Endothelial cell of umbilical vein (primary cell): ENCODE measurements around the gene EIF4E1B. TPM values are rescaled to one million over a fixed set of nuclear protein-coding genes. Genes with fewer than 3 reads are reported as not detected.

Experiments used
- BruUV-seq: library from RNA; stranded (reverse); fragments of 400-500 nt; replicated peaks from 2 replicates; lab custom pipeline; 2021; lab: Mats Ljungman, UMichigan
- CTCF ChIA-PET: fragments of 300-600, 350-600 bp; sonication (Branson Sonifier 250); formaldehyde crosslinking; loops from one replicate; lab custom pipeline; 2021; ENCODE audit warnings: antibody characterized with exemption, inconsistent platforms; lab: Charles Lee
- POLR2A ChIA-PET: fragments of 300-600, 350-600 bp; sonication (Branson Sonifier 250); formaldehyde crosslinking; loops from one replicate; lab custom pipeline; 2021; ENCODE audit warnings: antibody characterized with exemption, inconsistent platforms; lab: Charles Lee
- DNase-seq: peaks from one replicate; pipeline ENCODE4 v3.0.0-alpha.2; 2011; ENCODE audit warnings: low read depth, low spot score
- FAIRE-seq: peaks from 2 replicates; lab custom pipeline; 2011; peaks lifted over from hg19 to GRCh38; lab: Jason Lieb, UNC
- H2AFZ ChIP-seq: 2 replicates; pipeline ENCODE4 v1.6.0; 2012; ENCODE audit warnings: low read depth, low read length, control low read depth, inconsistent platforms
- H3K27ac ChIP-seq: 2 replicates; pipeline ENCODE4 v1.5.1; 2011; ENCODE audit warnings: low read depth, mild to moderate bottlenecking, control low read depth, low read length, moderate library complexity; ENCODE audit not compliant: insufficient read depth
- H3K27me3 ChIP-seq, 2 experiments: 2 replicates each; pipeline versions ENCODE4 v1.6.0 to v1.6.1; 2011; ENCODE audit warnings: low read length in 2 of 2, mixed read lengths in 1 of 2; ENCODE audit not compliant: control insufficient read depth in 2 of 2, insufficient read depth in 2 of 2
- H3K36me3 ChIP-seq, 2 experiments: 2 replicates in 1 of 2; 3 replicates in 1 of 2; pipeline ENCODE4 v1.5.1; 2011; ENCODE audit warnings: low read length in 2 of 2, mild to moderate bottlenecking in 1 of 2, moderate library complexity in 1 of 2; ENCODE audit not compliant: control insufficient read depth in 2 of 2, insufficient read depth in 2 of 2; ENCODE audit errors: extremely low read depth in 1 of 2
- H3K4me1 ChIP-seq: 3 replicates; pipeline ENCODE4 v1.5.1; 2011; ENCODE audit warnings: mild to moderate bottlenecking, low read length; ENCODE audit not compliant: control insufficient read depth, insufficient read depth; ENCODE audit errors: extremely low read depth
- H3K4me2 ChIP-seq: 2 replicates; pipeline ENCODE4 v1.6.1; 2011; ENCODE audit warnings: low read length, control low read depth, mixed read lengths; ENCODE audit not compliant: insufficient read depth
- H3K4me3 ChIP-seq, 3 experiments: fragments of 200-600 bp in 1 of 3; sonication (generic), shearing (Covaris generic) in 1 of 3; replicated peaks in 1 of 3; 2 replicates each; pipeline ENCODE4 v1.5.1; 2011 to 2016; ENCODE audit warnings: control low read depth in 3 of 3, low read length in 3 of 3, mild to moderate bottlenecking in 2 of 3, inconsistent platforms in 1 of 3, low read depth in 1 of 3, moderate library complexity in 1 of 3; ENCODE audit not compliant: insufficient read depth in 1 of 3
- H3K79me2 ChIP-seq: 2 replicates; pipeline ENCODE4 v1.6.0; 2012; ENCODE audit warnings: low read length, inconsistent platforms; ENCODE audit not compliant: control insufficient read depth, insufficient read depth
- H3K9ac ChIP-seq: replicated peaks from 2 replicates; pipeline ENCODE3; 2011; ENCODE audit warnings: low read length, control low read depth; ENCODE audit not compliant: insufficient read depth; ENCODE audit errors: extremely low read depth
- H3K9me1 ChIP-seq: replicated peaks from 3 replicates; pipeline ENCODE4 v1.6.0; 2011; ENCODE audit warnings: mild to moderate bottlenecking, low read length; ENCODE audit not compliant: control insufficient read depth, insufficient read depth; ENCODE audit errors: extremely low read depth
- H3K9me3 ChIP-seq: replicated peaks from 2 replicates; pipeline ENCODE4 v1.5.1; 2012; ENCODE audit warnings: low read length, inconsistent platforms; ENCODE audit not compliant: control insufficient read depth, insufficient read depth
- H4K20me1 ChIP-seq: replicated peaks from 2 replicates; pipeline ENCODE3; 2011; ENCODE audit warnings: mild to moderate bottlenecking, low read length; ENCODE audit not compliant: control insufficient read depth, insufficient read depth; ENCODE audit errors: extremely low read depth
- EZH2 ChIP-seq: IDR thresholded peaks from 2 replicates; pipeline ENCODE4 v1.6.1; 2012; ENCODE audit warnings: borderline replicate concordance, low read depth, mild to moderate bottlenecking, moderate library complexity, low read length, inconsistent platforms; ENCODE audit not compliant: severe bottlenecking
- FOS ChIP-seq: IDR thresholded peaks from 2 replicates; pipeline ENCODE4 v1.6.1; 2011; ENCODE audit warnings: mild to moderate bottlenecking, low read length, moderate library complexity, borderline replicate concordance; ENCODE audit not compliant: insufficient read depth
- GATA2 ChIP-seq: IDR thresholded peaks from 2 replicates; pipeline ENCODE4 v1.7.0; 2011; ENCODE audit warnings: low read depth, mild to moderate bottlenecking, moderate library complexity, mixed read lengths, low read length; ENCODE audit not compliant: insufficient read length, insufficient read depth
- JUN ChIP-seq: IDR thresholded peaks from 2 replicates; pipeline ENCODE4 v1.6.1; 2011; ENCODE audit warnings: borderline replicate concordance, low read depth; ENCODE audit not compliant: insufficient read length, insufficient read depth
- MYC ChIP-seq: IDR thresholded peaks from one replicate; pipeline ENCODE4 v1.6.1; 2011; ENCODE audit warnings: mild to moderate bottlenecking, low read depth, low read length
- POLR2A ChIP-seq: IDR thresholded peaks from 2 replicates; pipeline ENCODE4 v1.6.1; 2012; ENCODE audit warnings: low read depth, mild to moderate bottlenecking, control low read depth, low read length
- POLR2AphosphoS5 ChIP-seq: IDR thresholded peaks from 2 replicates; pipeline ENCODE4 v1.6.1; 2012; ENCODE audit warnings: low read depth, mild to moderate bottlenecking, control low read depth, low read length, moderate library complexity; ENCODE audit not compliant: insufficient read depth
- dilution Hi-C: fragments of 300-500 bp; cut with MboI; formaldehyde crosslinking; loops from one replicate; pipeline ENCODE4 v1.15.0; 2019; ENCODE audit warnings: low sequenced_read_pairs; ENCODE audit not compliant: extremely low pct_ligation_motif_present
- intact Hi-C: fragments of 100-400 bp; cut with micrococcal nuclease; formaldehyde crosslinking; loops from one replicate; pipeline ENCODE4 v1.10.0; 2022
- polyA plus RNA-seq, 4 experiments: library from polyadenylated mRNA; depleted of rRNA in 3 of 4; stranded (reverse) in 3 of 4; unstranded in 1 of 4; fragments of >200 nt; gene quantifications; 2 replicates each; pipeline versions ENCODE4 v1.2.1 to v1.2.3, GENCODE V29; 2011 to 2012; ENCODE audit warnings: missing spikeins in 1 of 4
- total RNA-seq: library from RNA; stranded (reverse); gene quantifications from 2 replicates; pipeline ENCODE4 v1.2.3, GENCODE V29; 2021
- TF ChIP-seq, protein P1 (sequence below), 2 donors: IDR thresholded peaks; 1 replicate in 1 of 2; 2 replicates in 1 of 2; pipeline ENCODE4 v1.5.1; 2011; ENCODE audit warnings: low read length in 2 of 2, mild to moderate bottlenecking in 2 of 2, moderate library complexity in 2 of 2, control low read depth in 1 of 2, inconsistent platforms in 1 of 2, low read depth in 1 of 2; ENCODE audit not compliant: insufficient read depth in 1 of 2; ENCODE audit errors: extremely low read depth in 1 of 2
- TF ChIP-seq, protein P2 (sequence below): IDR thresholded peaks from 2 replicates; pipeline ENCODE4 v1.6.1; 2011; ENCODE audit not compliant: insufficient read depth, insufficient read length

The EIF4E1B gene
- total and polyA plus RNA-seq, 2 donors (not counting 3 experiments of a cell fraction or from before 2014, with no cell fraction given) = not detected

DNA sequence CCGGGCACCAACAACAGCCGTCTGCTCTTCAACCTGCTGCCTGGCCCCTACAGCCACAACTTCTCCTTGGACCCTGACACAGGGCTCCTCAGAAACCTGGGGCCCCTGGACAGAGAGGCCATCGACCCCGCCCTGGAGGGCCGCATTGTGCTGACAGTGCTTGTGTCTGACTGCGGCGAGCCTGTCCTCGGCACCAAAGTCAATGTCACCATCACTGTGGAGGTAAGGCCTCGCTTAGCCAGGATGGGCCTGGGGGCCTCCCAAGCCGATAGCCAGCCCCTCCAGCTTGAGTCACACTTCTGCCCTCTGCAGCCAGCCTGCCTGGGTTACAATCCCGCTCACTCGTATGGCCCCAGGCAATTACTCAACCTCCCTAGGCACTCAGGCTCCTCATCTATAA lies 49.1 kb upstream of the EIF4E1B start:
- BruUV-seq = no TSS peak
- Histone ChIP-seq H3K4me2 (no peak overlapping the region), H3K27me3 (no peaks in the 10 kb centered on the region), H2AFZ (no peak overlapping the region), H3K9me3 (no peaks in the 10 kb centered on the region), H3K27ac (no peak overlapping the region), H4K20me1 (no peaks in the 10 kb centered on the region), H3K79me2 (no peaks in the 10 kb centered on the region), H3K4me1 (no peaks in the 10 kb centered on the region), H3K9ac (no peak overlapping the region), H3K4me3 (no peak overlapping the region), H3K9me1 (no peaks in the 10 kb centered on the region), H3K36me3 (no peaks in the 10 kb centered on the region)
- POLR2A ChIA-PET = no interaction called here
- FAIRE-seq (no peak), DNase-seq (no peak)
- no peak for TF ChIP-seq JUN
- TF ChIP-seq, protein P1, sequence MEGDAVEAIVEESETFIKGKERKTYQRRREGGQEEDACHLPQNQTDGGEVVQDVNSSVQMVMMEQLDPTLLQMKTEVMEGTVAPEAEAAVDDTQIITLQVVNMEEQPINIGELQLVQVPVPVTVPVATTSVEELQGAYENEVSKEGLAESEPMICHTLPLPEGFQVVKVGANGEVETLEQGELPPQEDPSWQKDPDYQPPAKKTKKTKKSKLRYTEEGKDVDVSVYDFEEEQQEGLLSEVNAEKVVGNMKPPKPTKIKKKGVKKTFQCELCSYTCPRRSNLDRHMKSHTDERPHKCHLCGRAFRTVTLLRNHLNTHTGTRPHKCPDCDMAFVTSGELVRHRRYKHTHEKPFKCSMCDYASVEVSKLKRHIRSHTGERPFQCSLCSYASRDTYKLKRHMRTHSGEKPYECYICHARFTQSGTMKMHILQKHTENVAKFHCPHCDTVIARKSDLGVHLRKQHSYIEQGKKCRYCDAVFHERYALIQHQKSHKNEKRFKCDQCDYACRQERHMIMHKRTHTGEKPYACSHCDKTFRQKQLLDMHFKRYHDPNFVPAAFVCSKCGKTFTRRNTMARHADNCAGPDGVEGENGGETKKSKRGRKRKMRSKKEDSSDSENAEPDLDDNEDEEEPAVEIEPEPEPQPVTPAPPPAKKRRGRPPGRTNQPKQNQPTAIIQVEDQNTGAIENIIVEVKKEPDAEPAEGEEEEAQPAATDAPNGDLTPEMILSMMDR (IDR thresholded peaks at IDR 0.05; ENCODE audit: extremely low read depth in 1 of 2, insufficient read depth in 1 of 2, low read depth in 1 of 2, low read length in 2 of 2) = no peak
- TF ChIP-seq POLR2A = no peak
- TF ChIP-seq FOS = no peak
- CTCF ChIA-PET = no interaction called here
- intact Hi-C loops (no loop called here), dilution Hi-C loops (no loop called here)

GRCh38 chr5:176583076-176583475 lies 47.4 kb upstream of the EIF4E1B start:
- dilution Hi-C loops (no loop called here), intact Hi-C loops (no loop called here)
- no peaks in the 10 kb centered on the region for H3K4me1 ChIP-seq
- H3K27ac ChIP-seq = no peak overlapping the region
- H2AFZ ChIP-seq = no peak overlapping the region
- no TSS peak for BruUV-seq
- H3K36me3 ChIP-seq = no peaks in the 10 kb centered on the region
- no peaks in the 10 kb centered on the region for H3K79me2 ChIP-seq
- no peaks in the 10 kb centered on the region for H3K27me3 ChIP-seq
- H3K4me3 ChIP-seq = no peak overlapping the region
- H4K20me1 ChIP-seq = no peaks in the 10 kb centered on the region
- CTCF ChIA-PET = interaction anchor here (0.9 to 1.1 kb wide), 2 partner anchors 12 to 47 kb away, joined by 3 read pairs; partner anchors contain the start of gene SNCB
- TF ChIP-seq POLR2A (no peak), MYC (no peak), EZH2 (no peak), FOS (no peak), POLR2AphosphoS5 (no peak), GATA2 (no peak)
- TF ChIP-seq, protein P2, sequence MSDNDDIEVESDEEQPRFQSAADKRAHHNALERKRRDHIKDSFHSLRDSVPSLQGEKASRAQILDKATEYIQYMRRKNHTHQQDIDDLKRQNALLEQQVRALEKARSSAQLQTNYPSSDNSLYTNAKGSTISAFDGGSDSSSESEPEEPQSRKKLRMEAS = no peak
- no peak overlapping the region for H3K9ac ChIP-seq
- FAIRE-seq (no peak), DNase-seq (no peak)
- no peak overlapping the region for H3K4me2 ChIP-seq
- H3K9me1 ChIP-seq = no peaks in the 10 kb centered on the region
- no peaks in the 10 kb centered on the region for H3K9me3 ChIP-seq
- POLR2A ChIA-PET = no interaction called here
